Hepatocyte (in vitro differentiated cells): Measurements from ENCODE around the gene FOXO3. TPM values are rescaled to one million over a fixed set of nuclear protein-coding genes. Genes with fewer than 3 reads are reported as not detected.

ENCODE experiments used
- DNase-seq: peaks from one replicate; pipeline ENCODE4 v3.0.0-alpha.2; 2016; ENCODE audit warnings: low spot score
- H2AFZ ChIP-seq: fragments of 200-600 bp; sonication (generic); 2 replicates; pipeline ENCODE4 v1.6.0; 2016; ENCODE audit warnings: antibody characterized with exemption, mild to moderate bottlenecking
- H3K27ac ChIP-seq: fragments of 200-600 bp; sonication (generic); 2 replicates; pipeline ENCODE4 v1.5.1; 2016; ENCODE audit warnings: mild to moderate bottlenecking
- H3K27me3 ChIP-seq: fragments of 200-600 bp; sonication (generic); 2 replicates; pipeline ENCODE4 v1.6.1; 2016
- H3K36me3 ChIP-seq: fragments of 200-600 bp; sonication (generic); replicated peaks from 2 replicates; pipeline ENCODE4 v1.5.1; 2016; ENCODE audit warnings: low read depth; ENCODE audit not compliant: insufficient read depth
- H3K4me1 ChIP-seq: fragments of 200-600 bp; sonication (generic); 2 replicates; pipeline ENCODE4 v1.5.1; 2016; ENCODE audit warnings: mild to moderate bottlenecking, moderate library complexity; ENCODE audit not compliant: insufficient read depth
- H3K4me2 ChIP-seq: fragments of 200-600 bp; sonication (generic); 2 replicates; pipeline ENCODE4 v1.6.0; 2016
- H3K4me3 ChIP-seq: fragments of 200-600 bp; sonication (generic); 2 replicates; pipeline ENCODE4 v1.5.1; 2016; ENCODE audit warnings: mild to moderate bottlenecking
- H3K79me2 ChIP-seq: fragments of 200-600 bp; sonication (generic); 2 replicates; pipeline ENCODE4 v1.6.0; 2017; ENCODE audit warnings: mild to moderate bottlenecking
- H3K9me2 ChIP-seq: fragments of 200-600 bp; sonication (generic); replicated peaks from 2 replicates; pipeline ENCODE4 v1.6.0; 2017; ENCODE audit warnings: mild to moderate bottlenecking; ENCODE audit not compliant: insufficient read depth
- H3K9me3 ChIP-seq: fragments of 200-600 bp; sonication (generic); 2 replicates; pipeline ENCODE4 v1.5.1; 2016; ENCODE audit warnings: low read depth, mild to moderate bottlenecking
- H4K20me1 ChIP-seq: fragments of 200-600 bp; sonication (generic); 2 replicates; pipeline ENCODE4 v1.6.0; 2016; ENCODE audit warnings: mild to moderate bottlenecking; ENCODE audit not compliant: insufficient read depth, poor library complexity, severe bottlenecking
- EZH2 ChIP-seq: fragments of 200-600 bp; sonication (generic); IDR thresholded peaks from 2 replicates; pipeline ENCODE4 v1.6.1; 2016; ENCODE audit warnings: antibody characterized with exemption, mild to moderate bottlenecking, borderline replicate concordance
- EZH2phosphoT487 ChIP-seq: fragments of 200-600 bp; sonication (generic); IDR thresholded peaks from one replicate; pipeline ENCODE4 v1.6.1; 2018; ENCODE audit warnings: antibody characterized with exemption, mild to moderate bottlenecking, low read depth, moderate library complexity; ENCODE audit not compliant: unreplicated experiment, severe bottlenecking
- WGBS: methylation state at CpG from one replicate; pipeline ENCODE4 v1.1.6; 2016; ENCODE audit warnings: low lambda C conversion rate; ENCODE audit errors: missing lambda C conversion rate; 5-methylcytosine and 5-hydroxymethylcytosine counted together
- polyA plus RNA-seq: library from polyadenylated mRNA; unstranded; fragments of >200 nt; fragmentation: Nextera tagmentation; extraction: Ambion mirVana; gene quantifications from 2 replicates; pipeline ENCODE4 v1.2.1, GENCODE V29; 2016
- total RNA-seq: library from RNA; depleted of rRNA; stranded (reverse); fragments of >200 nt; gene quantifications from 2 replicates; pipeline ENCODE4 v1.2.3, GENCODE V29; 2014
- TF ChIP-seq, protein P1 (sequence below): fragments of 200-600 bp; sonication (generic); IDR thresholded peaks from 2 replicates; pipeline ENCODE4 v1.5.1; 2016; ENCODE audit warnings: antibody characterized with exemption, mild to moderate bottlenecking; ENCODE audit not compliant: poor library complexity

The FOXO3 gene
- total and polyA plus RNA-seq, 2 experiments from 2014 or later, result 44.6 to 54.9 TPM

DNA sequence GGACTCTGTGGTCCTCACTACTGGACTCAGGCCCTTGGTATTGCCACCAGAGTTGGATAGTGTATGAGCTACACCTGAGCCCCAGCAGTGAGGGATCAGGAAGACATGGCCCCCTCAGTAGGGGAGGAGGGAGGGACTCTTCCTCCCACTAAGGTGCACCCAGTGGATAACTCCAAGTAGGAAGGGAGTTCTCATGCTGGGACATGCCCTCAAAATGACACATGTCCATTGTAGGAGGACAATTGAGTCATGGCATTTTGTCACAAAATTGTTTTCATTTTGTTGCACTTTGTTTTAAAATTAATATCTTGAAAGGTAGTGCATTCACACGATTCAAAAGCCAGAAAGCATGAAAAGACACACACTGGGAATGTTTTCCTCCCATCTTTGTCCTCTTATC, 127.2 kb downstream of the FOXO3 start:
- Histone ChIP-seq H3K4me1 (peaks cover 26% of the 10 kb centered on the region), H3K27me3 (no peaks in the 10 kb centered on the region), H3K79me2 (peaks cover 31% of the 10 kb centered on the region), H3K9me3 (no peaks in the 10 kb centered on the region), H4K20me1 (no peaks in the 10 kb centered on the region), H3K4me2 (no peak overlapping the region), H3K36me3 (no peaks in the 10 kb centered on the region), H3K4me3 (no peak overlapping the region), H3K9me2 (no peaks in the 10 kb centered on the region), H2AFZ (no peak overlapping the region), H3K27ac (no peak overlapping the region)
- no peak for DNase-seq
- TF ChIP-seq, protein P1, sequence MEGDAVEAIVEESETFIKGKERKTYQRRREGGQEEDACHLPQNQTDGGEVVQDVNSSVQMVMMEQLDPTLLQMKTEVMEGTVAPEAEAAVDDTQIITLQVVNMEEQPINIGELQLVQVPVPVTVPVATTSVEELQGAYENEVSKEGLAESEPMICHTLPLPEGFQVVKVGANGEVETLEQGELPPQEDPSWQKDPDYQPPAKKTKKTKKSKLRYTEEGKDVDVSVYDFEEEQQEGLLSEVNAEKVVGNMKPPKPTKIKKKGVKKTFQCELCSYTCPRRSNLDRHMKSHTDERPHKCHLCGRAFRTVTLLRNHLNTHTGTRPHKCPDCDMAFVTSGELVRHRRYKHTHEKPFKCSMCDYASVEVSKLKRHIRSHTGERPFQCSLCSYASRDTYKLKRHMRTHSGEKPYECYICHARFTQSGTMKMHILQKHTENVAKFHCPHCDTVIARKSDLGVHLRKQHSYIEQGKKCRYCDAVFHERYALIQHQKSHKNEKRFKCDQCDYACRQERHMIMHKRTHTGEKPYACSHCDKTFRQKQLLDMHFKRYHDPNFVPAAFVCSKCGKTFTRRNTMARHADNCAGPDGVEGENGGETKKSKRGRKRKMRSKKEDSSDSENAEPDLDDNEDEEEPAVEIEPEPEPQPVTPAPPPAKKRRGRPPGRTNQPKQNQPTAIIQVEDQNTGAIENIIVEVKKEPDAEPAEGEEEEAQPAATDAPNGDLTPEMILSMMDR, result no peak
- TF ChIP-seq EZH2phosphoT487, result no peak
- WGBS, result 93% methylated on average over 1 of the region's 1 CpG

DNA sequence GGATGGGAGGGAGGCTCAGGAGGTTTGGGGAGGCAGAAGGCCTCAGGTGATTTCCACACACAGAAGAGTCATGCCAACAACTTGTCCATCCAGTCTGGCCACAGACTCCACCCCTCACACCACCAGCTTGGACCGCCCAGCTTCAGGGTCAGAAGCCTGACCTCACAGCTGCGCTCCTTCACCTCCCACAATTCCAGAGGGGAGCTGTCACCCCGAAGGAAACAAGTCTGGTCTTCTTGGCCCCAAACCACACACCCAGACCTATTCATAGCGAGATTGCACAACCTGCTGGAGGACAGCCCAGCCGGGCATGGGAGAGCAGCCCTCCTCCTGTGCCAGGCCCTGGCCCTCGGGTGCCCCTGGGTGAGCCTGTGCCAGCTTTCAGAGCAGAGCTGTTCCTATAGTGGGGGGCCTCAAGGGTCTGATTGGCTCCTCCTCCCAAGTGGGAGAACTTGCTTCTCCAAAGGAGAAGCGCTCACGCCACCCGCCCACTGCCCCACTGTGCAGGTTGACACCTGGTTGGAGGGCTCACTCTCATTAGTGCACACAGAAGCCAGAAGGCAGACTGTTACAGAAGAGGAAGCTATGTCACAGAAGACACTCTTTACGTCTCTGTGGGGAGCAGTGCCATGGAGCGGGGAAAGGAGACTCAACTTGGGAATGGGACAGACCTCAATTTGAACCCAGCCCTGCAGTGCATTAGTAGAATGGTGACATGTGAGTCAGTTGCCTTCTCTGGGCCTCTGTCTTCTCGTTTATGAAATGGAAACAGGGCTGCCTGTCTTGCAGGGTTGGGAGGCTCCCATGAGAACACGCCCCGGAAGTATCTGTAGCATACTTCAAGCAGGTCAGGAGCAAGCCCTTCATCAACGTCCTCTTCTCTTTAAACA, 128.8 kb downstream of the FOXO3 start:
- Histone ChIP-seq H3K4me3 (no peak overlapping the region), H2AFZ (no peak overlapping the region), H3K4me1 (peaks cover 21% of the 10 kb centered on the region), H3K9me2 (no peaks in the 10 kb centered on the region), H3K79me2 (peaks cover 31% of the 10 kb centered on the region), H3K9me3 (no peaks in the 10 kb centered on the region), H3K27me3 (no peaks in the 10 kb centered on the region), H4K20me1 (no peaks in the 10 kb centered on the region), H3K27ac (no peak overlapping the region), H3K4me2 (no peak overlapping the region), H3K36me3 (no peaks in the 10 kb centered on the region)
- TF ChIP-seq EZH2phosphoT487 (no peak), EZH2 (no peak)
- TF ChIP-seq, protein P1, result no peak
- 83% methylated on average over 15 of the region's 15 CpGs for WGBS
- DNase-seq, result peak; percentile 42

DNA sequence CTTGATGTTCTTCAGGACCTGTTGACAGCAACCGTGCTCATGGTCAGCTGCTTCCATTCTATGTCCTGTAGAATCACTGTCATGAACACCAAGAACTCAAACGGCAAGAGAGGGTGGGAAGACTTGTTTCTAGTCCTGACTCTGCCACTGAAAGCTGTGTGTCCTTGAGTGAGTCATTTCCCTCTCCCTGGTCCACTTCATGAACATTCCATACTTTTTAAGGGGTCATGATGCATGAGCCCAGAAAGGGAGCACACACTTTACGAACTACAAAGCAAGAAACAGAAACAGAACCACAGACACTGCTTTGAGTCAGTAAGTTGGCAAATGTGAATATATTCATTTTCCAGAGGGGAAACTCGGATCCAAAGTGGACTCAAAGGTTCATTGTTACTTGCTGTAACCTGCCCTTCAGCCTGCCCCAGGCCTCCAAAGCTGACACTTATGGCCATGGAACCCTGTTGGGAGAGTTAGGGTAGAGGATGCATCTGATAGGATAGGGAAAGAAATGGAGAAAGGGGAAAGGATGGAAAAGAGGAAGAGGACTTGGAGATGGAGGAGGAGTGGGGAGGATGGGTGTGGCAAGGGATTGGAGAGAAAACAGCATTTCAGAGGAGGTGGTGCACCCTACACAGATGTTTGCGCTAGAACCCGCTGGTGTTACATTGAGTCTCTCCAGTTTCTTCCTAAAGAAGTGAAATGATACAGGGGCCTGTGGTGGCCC, 129.8 kb downstream of the FOXO3 start:
- no peak overlapping the region for H2AFZ ChIP-seq
- no peaks in the 10 kb centered on the region for H4K20me1 ChIP-seq
- H3K79me2 ChIP-seq, result peaks cover 27% of the 10 kb centered on the region
- H3K4me1 ChIP-seq, result peaks cover 11% of the 10 kb centered on the region
- DNase-seq, result no peak
- no peaks in the 10 kb centered on the region for H3K36me3 ChIP-seq
- 91% methylated on average over 6 of the region's 6 CpGs for WGBS
- no peaks in the 10 kb centered on the region for H3K9me2 ChIP-seq
- H3K9me3 ChIP-seq, result no peaks in the 10 kb centered on the region
- no peak overlapping the region for H3K4me2 ChIP-seq
- TF ChIP-seq EZH2phosphoT487 (no peak), EZH2 (no peak)
- TF ChIP-seq, protein P1, result no peak
- H3K4me3 ChIP-seq, result no peak overlapping the region
- no peaks in the 10 kb centered on the region for H3K27me3 ChIP-seq
- H3K27ac ChIP-seq, result no peak overlapping the region
